Fibroblast of the conjunctiva (primary cell): ENCODE measurements around the gene LIMS4.
"Not testable (repeated sequence)": the region's sequence is repeated elsewhere in the genome, so short reads cannot be mapped to it uniquely, and the experiment has no call there.

Experiments
- DNase-seq: peaks from one replicate; pipeline ENCODE4 v3.0.0-alpha.2; 2010; ENCODE audit warnings: low read depth

Gene LIMS4

GRCh38 chr2:110472171-110473058 is at the start of gene LIMS4:
Gene LIMS4, minus strand, starts transcription at chr2:110472816. Its CDS starts 38 bp downstream, at chr2:110472778.
- not testable (repeated sequence) for DNase-seq

- DNase-seq, result not testable (repeated sequence)
Measured at GRCh38 chr2:110499755-110500377, 27.2 kb upstream of the LIMS4 start.

GRCh38 chr2:110496027-110496426 is 23.4 kb upstream of the LIMS4 start:
- DNase-seq, result not testable (repeated sequence)

- DNase-seq, result not testable (repeated sequence)
Measured at GRCh38 chr2:110494488-110494887, 21.9 kb upstream of the LIMS4 start.

- not testable (repeated sequence) for DNase-seq
Measured at GRCh38 chr2:110488991-110489390, 16.4 kb upstream of the LIMS4 start.

GRCh38 chr2:110482697-110483096 is 10.1 kb upstream of the LIMS4 start:
- not testable (repeated sequence) for DNase-seq

GRCh38 chr2:110481200-110481599 is 8.6 kb upstream of the LIMS4 start:
- DNase-seq, result not testable (repeated sequence)

GRCh38 chr2:110480084-110480483 is 7.5 kb upstream of the LIMS4 start:
- DNase-seq, result not testable (repeated sequence)

GRCh38 chr2:110477370-110477769 is 4.8 kb upstream of the LIMS4 start:
- not testable (repeated sequence) for DNase-seq

GRCh38 chr2:110476952-110477351 is 4.3 kb upstream of the LIMS4 start:
- DNase-seq, result not testable (repeated sequence)

GRCh38 chr2:110475627-110476359 is 3.2 kb upstream of the LIMS4 start:
- DNase-seq, result not testable (repeated sequence)

GRCh38 chr2:110474898-110475297 is 2.3 kb upstream of the LIMS4 start:
- not testable (repeated sequence) for DNase-seq

GRCh38 chr2:110473059-110473358 is 393 bp upstream of the LIMS4 start:
- not testable (repeated sequence) for DNase-seq

GRCh38 chr2:110468921-110469320 is 3.7 kb downstream of the LIMS4 start:
- DNase-seq, result not testable (repeated sequence)

- not testable (repeated sequence) for DNase-seq
Measured at GRCh38 chr2:110465312-110465711, 7.3 kb downstream of the LIMS4 start.

GRCh38 chr2:110462458-110462857 is 10.2 kb downstream of the LIMS4 start:
- DNase-seq, result not testable (repeated sequence)

- not testable (repeated sequence) for DNase-seq
Measured at GRCh38 chr2:110460318-110460717, 12.3 kb downstream of the LIMS4 start.

GRCh38 chr2:110457214-110457590 is 15.4 kb downstream of the LIMS4 start:
- DNase-seq, result not testable (repeated sequence)

GRCh38 chr2:110456291-110457213 is 16.1 kb downstream of the LIMS4 start:
- DNase-seq, result not testable (repeated sequence)

GRCh38 chr2:110455080-110455670 is 17.4 kb downstream of the LIMS4 start:
- not testable (repeated sequence) for DNase-seq

- DNase-seq, result not testable (repeated sequence)
Measured at GRCh38 chr2:110450951-110451350, 21.7 kb downstream of the LIMS4 start.
